NCI-H510A treated with DMSO at 0.1 percent for 48 hours (cell line): Measurements from ENCODE around the gene THOC5.
"Not testable (repeated sequence)": the region's sequence is repeated elsewhere in the genome, so short reads cannot be mapped to it uniquely, and the experiment has no call there.

Experiments
- DNase-seq: peaks from one replicate; lab custom pipeline; 2025; lab: John Stamatoyannopoulos, UW

THOC5 gene

DNA sequence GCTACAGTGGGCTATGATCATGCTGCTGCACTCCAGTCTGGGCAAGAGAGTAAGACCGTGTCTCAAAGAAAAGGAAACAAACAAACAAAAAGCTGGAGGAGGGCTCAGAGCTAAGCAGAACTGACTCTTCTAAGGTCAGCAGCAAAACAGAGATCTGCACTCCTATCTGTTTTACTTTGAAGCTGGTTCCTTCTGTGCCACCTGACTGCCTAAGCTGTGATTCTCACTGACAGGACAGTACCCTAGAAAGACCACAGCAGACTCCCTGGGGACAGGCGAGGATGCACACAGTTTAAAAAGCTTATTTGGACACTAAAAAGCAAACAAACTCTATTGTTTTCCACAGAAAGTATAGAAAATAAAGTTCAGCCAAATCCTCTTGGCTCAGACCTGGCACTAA lies 43.0 kb downstream of the THOC5 start:
- DNase-seq = no peak

GRCh38 chr22:29509815-29510214 lies 43.7 kb downstream of the THOC5 start:
- no peak for DNase-seq

DNA sequence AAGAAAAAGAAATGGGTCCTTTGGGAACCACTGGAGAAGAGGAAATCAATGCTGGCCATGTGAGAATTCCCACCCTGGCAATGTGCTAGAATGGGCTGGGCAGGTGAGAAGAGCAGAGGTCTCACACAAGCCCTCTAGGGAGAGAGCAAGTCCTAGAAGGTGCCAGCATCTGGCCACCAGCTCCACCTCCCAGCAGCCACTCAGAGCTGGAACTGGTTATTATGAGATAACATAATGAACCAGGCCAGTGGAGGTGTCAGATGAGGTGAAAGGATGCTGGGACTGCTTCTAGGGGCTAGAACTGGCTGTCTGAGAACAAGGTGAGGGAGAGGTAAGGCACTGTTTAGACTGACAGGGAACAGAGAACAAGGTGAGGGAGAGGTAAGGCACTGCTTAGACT lies 44.3 kb downstream of the THOC5 start:
- no peak for DNase-seq

DNA sequence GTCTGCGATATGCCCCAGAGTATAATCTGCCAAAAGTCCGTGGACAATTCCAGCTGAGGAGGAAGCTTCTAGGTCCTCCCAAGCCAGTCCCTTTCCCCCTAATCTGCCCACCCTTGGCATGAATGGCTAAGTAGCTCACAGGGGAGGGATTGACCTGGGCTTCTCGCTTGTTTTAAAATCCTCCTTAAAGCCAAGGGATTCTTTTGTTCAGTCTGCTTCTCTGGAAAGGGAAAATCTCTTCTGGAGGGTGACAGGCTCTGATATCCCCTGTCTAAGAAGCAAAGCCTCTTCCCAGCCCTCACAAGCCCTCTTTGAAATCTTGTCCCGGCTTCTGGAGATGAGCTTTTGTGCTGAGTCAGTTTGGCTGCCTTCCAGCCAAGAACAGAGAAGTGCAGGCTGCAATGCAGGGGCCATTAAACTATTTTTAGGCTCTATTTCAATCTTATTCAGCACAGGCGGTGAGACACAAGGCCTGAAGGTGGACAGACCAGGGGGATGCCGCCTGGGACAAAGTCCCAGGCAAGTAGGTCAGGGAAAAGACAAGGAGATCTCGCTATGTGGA lies 49.7 kb downstream of the THOC5 start:
- DNase-seq = no peak

- no peak for DNase-seq
Measured at GRCh38 chr22:29499852-29500251, 53.7 kb downstream of the THOC5 start.

DNA sequence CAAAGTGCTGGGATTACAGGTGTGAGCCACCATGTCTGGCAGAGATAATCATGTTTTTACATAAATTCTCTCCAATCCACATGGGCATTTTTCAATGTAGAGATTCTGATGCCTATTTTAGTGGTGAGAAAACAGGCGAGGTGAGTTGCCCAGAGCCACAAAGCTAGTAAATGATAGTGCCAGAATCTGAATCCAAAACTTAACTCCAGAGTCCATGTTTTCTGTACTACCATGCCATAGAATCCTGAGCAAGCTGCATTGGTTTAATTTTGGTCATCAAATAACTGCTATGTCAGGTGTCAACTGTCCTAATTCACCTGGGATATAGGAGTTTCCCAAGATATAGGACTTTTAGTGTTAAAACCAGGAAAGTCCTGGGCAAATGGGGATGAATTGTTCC lies 59.9 kb downstream of the THOC5 start:
- no peak for DNase-seq

DNA sequence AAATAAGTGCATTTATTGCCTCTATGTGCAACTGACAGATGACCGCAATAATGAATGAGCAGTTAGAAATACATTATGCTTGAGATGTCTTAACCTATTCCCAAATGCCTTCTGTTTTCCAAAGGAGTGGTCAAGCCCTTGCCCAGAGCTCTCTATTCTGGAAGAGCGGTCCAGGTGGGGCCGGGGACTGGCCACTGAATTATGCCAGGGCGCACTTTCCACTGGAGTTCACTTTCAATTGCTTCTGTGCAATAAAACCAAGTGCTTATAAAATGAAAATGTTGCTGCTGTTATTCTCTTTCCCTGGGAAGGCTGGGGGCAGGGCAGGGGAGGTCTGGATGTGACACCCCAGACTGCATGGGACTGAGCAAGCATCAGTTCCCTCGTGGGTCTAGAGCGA lies 62.5 kb downstream of the THOC5 start:
- DNase-seq = no peak

- DNase-seq = not testable (repeated sequence)
Measured at GRCh38 chr22:29489127-29489780, 64.3 kb downstream of the THOC5 start.

DNA sequence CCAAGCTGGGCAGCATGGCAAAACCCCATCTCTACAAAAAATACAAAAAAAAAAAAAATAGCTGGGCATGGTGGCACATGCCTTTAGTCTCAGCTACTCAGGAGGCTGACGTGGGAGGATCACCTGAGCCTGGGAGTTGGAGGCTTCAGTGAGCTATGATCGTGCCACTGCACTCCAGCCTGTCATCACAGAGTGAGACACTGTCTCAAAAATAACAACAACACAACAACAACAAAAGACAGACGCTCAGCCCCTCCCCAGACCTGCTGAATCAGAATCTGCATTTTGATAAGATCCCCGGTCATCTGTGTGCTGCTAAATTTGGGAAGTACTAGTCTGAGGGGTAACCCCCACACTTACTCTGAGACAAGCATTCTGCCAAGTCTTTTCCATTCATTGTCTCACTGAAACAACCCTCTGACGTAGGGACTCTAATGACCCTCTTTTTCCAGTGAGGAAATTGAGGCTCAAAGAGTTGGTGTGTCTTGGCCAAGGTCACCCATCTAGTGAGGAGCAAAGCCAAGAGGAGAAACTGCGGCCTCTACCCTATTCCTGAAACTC lies 66.1 kb downstream of the THOC5 start:
- no peak for DNase-seq

DNA sequence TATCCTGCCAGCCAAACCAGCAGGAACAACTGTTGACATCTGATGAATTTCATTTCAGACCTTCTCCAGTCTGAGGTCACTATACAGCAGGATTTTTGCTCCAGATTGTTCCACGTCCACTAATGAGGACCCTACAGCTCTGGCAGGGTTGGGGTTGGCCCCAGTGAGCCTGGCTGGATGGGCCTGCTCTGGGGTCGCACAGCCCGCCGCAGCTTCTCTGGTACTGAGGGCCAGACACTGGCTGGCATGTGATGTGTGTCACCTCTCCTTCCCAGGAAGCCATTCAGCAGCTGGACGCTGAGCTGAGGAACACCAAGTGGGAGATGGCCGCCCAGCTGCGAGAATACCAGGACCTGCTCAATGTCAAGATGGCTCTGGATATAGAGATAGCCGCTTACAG lies 68.1 kb downstream of the THOC5 start:
- DNase-seq = no peak

- DNase-seq = no peak
Measured at GRCh38 chr22:29484642-29485041, 68.9 kb downstream of the THOC5 start.

DNA sequence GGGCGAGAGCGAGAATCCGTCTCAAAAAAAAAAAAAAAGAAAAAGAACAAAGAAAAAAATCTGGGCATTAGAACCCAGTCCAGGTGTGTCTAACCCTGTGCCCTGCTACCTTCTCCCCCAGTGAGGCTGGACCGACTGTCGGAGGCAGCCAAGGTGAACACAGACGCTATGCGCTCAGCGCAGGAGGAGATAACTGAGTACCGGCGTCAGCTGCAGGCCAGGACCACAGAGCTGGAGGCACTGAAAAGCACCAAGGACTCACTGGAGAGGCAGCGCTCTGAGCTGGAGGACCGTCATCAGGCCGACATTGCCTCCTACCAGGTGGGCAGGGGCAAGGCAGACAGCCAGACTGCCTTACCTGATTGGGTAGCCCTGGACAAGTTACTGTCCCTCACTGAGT lies 70.3 kb downstream of the THOC5 start:
- no peak for DNase-seq

- no peak for DNase-seq
Measured at GRCh38 chr22:29482726-29483125, 70.8 kb downstream of the THOC5 start.

- no peak for DNase-seq
Measured at GRCh38 chr22:29482253-29482652, 71.3 kb downstream of the THOC5 start.

DNA sequence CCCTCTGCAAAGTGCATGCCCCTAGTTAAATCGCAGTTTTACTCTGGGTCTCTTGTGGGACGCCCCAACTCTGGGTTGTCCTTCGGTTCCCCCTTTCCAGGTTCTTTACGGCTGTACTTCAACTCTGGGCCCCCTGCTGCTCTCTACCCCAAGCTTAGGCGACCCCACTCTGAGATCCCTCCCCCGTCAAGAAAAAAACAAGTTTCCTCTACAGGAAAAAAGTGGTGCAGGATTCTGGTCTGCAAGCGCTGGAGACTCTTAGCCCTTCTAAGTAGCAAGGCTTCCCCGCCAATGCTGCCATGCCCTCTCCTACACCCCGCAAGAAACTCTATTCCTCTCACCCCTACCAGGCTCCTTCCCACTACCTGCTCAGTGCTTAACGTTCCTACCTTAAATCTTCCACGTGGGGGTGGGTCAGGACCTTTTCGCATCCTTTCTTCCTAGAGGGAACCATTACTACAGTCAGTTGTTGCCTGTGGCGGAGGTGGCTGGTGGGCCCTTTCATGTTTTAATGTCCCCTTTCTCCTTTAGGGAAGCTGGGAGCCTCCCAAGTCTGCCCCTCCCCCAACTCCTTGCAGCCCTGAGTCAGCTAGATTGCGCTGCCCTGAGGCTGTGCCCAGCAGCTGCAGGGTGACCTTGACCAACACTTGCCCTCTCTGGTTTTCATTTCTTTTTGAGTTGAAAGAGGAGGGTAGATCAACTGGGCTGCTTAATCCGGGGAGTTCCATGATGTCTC lies 72.1 kb downstream of the THOC5 start:
- DNase-seq = no peak

- DNase-seq = no peak
Measured at GRCh38 chr22:29480512-29481264, 72.9 kb downstream of the THOC5 start.

GRCh38 chr22:29480262-29480511 lies 73.4 kb downstream of the THOC5 start:
- no peak for DNase-seq

DNA sequence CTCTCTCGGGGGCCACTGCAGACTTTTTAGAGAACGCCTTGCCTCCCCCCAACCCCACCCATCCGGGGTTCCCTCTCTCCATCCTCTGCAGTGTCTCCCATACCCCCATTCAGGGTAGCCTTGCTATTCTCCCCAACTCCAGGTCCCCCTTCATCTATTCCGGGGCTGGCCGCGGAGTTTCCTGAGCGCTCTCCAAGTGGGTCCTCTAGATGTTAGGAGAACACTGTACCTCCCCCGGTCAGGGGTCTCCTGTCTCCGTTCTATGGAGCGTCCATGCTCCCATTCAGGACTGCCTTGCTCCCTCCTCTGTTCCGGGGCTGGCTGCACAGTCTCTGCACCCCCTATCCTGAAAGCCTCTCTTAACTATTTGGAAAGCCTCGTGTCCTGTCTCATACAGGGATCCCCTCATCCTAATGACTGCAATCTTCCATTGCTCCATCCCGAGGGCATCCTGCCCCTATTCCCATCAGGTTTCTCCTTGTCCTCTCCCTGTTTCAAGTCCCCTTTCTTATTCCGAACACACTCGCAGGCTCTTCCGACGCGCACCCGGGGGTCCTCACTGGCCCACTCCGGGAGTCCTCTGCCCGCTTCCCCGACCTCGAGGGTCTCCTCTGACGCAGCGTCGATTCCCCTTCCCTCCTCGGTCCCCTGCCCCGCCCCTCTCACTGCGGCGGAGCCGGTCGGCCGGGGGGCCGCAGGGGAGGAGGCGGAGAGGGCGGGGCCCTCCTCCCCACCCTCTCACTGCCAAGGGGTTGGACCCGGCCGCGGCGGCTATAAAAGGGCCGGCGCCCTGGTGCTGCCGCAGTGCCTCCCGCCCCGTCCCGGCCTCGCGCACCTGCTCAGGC lies 73.9 kb downstream of the THOC5 start, which contains the start of gene NEFH:
Gene NEFH (plus strand): TSS at position 802 of the 845 bp plus-strand sequence. CDS start 45 bp downstream, outside the sequence.
- DNase-seq = peak; percentile 55

DNA sequence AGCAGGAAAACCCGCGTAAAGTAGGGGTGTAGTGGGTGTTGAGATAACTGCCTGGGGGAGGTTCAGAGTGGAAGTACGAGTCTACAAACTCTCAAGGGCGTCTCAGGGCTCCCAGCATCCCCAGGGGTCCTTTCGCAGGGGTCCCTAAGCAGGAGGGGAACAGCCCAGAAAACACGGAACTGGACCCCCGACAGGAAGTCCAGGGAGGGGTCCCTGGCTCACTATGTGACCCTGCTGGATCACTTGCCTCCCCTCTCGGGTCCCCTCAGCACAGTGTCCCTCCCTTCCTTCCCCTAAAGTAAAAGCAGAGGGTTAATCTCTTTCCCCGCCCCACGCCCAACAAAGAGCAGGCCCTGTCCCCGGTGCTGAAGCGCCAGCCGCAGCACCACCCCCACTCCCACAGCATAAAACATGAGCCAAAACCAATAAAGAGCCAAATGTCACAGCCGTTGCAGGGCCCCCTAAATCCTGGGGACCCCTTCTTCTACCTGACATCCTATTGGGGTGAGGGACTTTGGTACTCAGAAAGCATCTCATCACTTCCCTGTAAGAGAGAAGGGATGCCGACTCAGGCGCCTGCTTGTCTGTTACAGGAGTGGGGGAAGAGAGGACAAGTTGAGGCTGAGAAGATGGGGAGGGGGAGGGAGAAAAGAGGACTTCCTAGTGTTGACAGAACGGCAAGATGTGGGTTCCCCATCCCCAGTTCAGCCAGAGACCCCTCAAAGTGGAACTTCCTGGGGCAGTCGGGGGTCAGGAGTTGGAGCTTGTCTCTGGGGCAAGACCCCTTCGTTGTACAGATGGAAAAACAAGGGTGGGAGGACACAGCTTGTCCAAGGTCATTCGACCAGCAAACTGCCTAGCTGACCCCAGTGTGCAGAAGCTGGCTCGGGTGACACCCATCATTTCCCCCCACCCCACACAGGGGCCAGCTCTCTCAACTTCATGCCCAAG lies 75.0 kb downstream of the THOC5 start:
- DNase-seq = peak; percentile 13

GRCh38 chr22:29477723-29478318 lies 75.7 kb downstream of the THOC5 start:
- DNase-seq = peak; percentile 45
